ENCODE results near the gene DNAJC5. TPM values are rescaled to one million over a fixed set of nuclear protein-coding genes. Genes with fewer than 3 reads are reported as not detected.

The DNAJC5 gene
- total and polyA plus RNA-seq, 9 of the 15 experiments (the other 6 are each of a cell fraction or from before 2014, with no cell fraction given), result 0.95 to 42.8 (median 23.4) TPM

DNA sequence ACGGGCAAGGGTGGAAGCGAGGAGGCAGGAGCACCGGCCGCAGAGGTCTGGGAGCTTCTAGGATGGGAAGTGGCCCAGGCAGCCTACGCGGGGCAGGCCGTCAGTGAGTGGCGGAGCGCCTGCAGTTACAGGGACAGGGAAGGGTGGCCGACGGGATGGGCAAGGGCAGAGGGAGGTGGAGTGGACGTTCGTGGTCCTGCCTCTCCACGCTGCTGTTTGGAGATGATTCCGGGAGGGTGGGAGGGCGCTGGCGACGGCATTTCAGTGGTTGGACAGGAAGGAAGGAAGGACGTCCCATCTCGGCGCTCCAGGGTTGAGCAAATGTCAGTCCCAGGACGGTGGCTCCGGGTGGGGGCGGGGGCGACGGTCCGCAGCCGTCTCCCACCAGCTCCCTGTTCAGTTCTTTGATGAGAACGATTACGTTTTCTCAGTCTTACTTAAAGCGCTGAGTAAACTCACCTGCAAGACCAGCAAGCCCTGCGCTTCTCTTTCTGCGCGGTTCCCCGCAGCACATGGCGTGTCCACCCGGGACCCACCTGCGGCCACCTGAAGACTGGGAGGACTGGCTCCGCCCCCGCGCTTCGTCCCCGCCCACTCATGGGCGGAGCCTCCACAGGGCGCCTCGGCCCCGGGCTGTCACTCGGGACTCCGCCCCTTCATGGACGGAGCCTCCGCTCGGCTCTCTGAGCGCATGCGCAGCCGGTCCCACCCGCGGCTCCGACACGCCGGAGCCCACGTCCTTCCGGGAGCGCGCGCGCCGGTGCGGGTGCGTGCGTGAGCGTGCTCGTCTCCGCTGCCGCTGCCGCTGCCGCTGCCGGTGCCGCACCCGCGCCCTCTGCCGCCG, at the start of gene DNAJC5 (continued):
- TF ChIP-seq, protein P1, sequence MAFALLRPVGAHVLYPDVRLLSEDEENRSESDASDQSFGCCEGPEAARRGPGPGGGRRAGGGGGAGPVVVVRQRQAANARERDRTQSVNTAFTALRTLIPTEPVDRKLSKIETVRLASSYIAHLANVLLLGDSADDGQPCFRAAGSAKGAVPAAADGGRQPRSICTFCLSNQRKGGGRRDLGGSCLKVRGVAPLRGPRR (CRISPR knock-in tag; IDR thresholded peaks at IDR 0.05), result no peak
- TF ChIP-seq HNRNPUL1 (IDR thresholded peaks at IDR 0.05; ENCODE audit: low read length), result no peak
- TF ChIP-seq ZKSCAN3 (CRISPR knock-in tag; IDR thresholded peaks at IDR 0.05), result no peak
- TF ChIP-seq RFX7 (CRISPR knock-in tag; IDR thresholded peaks at IDR 0.05), result no peak
- TF ChIP-seq, protein P2, sequence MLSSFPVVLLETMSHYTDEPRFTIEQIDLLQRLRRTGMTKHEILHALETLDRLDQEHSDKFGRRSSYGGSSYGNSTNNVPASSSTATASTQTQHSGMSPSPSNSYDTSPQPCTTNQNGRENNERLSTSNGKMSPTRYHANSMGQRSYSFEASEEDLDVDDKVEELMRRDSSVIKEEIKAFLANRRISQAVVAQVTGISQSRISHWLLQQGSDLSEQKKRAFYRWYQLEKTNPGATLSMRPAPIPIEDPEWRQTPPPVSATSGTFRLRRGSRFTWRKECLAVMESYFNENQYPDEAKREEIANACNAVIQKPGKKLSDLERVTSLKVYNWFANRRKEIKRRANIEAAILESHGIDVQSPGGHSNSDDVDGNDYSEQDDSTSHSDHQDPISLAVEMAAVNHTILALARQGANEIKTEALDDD (IDR thresholded peaks at IDR 0.05), result no peak
- TF ChIP-seq, protein P3, sequence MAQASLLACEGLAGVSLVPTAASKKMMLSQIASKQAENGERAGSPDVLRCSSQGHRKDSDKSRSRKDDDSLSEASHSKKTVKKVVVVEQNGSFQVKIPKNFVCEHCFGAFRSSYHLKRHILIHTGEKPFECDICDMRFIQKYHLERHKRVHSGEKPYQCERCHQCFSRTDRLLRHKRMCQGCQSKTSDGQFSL (CRISPR knock-in tag; IDR thresholded peaks at IDR 0.05), result no peak
- TF ChIP-seq, protein P3 (tag; IDR thresholded peaks at IDR 0.05), result no peak
- peak; percentile 40; the same call in 1 of the 2 replicates for TF ChIP-seq RBM34 (IDR thresholded peaks at IDR 0.05; ENCODE audit: borderline replicate concordance, insufficient read depth, low read length)
- no peak for TF ChIP-seq GTF2A2 (tag; IDR thresholded peaks at IDR 0.05)
- TF ChIP-seq HNRNPK (IDR thresholded peaks at IDR 0.05; ENCODE audit: low read depth, low read length, poor library complexity, severe bottlenecking), result no peak
- no peak for TF ChIP-seq HDAC2 (IDR thresholded peaks at IDR 0.05)
- no peak for TF ChIP-seq SNIP1 (IDR thresholded peaks at IDR 0.05; ENCODE audit: low read depth)
- TF ChIP-seq, protein P4, sequence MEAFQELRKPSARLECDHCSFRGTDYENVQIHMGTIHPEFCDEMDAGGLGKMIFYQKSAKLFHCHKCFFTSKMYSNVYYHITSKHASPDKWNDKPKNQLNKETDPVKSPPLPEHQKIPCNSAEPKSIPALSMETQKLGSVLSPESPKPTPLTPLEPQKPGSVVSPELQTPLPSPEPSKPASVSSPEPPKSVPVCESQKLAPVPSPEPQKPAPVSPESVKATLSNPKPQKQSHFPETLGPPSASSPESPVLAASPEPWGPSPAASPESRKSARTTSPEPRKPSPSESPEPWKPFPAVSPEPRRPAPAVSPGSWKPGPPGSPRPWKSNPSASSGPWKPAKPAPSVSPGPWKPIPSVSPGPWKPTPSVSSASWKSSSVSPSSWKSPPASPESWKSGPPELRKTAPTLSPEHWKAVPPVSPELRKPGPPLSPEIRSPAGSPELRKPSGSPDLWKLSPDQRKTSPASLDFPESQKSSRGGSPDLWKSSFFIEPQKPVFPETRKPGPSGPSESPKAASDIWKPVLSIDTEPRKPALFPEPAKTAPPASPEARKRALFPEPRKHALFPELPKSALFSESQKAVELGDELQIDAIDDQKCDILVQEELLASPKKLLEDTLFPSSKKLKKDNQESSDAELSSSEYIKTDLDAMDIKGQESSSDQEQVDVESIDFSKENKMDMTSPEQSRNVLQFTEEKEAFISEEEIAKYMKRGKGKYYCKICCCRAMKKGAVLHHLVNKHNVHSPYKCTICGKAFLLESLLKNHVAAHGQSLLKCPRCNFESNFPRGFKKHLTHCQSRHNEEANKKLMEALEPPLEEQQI (IDR thresholded peaks at IDR 0.05), result no peak
- no peak for TF ChIP-seq CBX5 (IDR thresholded peaks at IDR 0.05; ENCODE audit: borderline replicate concordance, low read depth)
- no peak for TF ChIP-seq FOXA1 (IDR thresholded peaks at IDR 0.05; ENCODE audit: borderline replicate concordance)
- 0 out of 2 replicates have a peak, but pooled peaks have one; percentile 23 for TF ChIP-seq MYC (IDR thresholded peaks at IDR 0.05; ENCODE audit: low read depth, low read length)
- no peak for TF ChIP-seq MYC (CRISPR knock-in tag; IDR thresholded peaks at IDR 0.05; ENCODE audit: borderline replicate concordance, low read depth)
